Amygdala (tissue), 56 donors: ENCODE results near the gene TRO.

Experiments
- DNase-seq, 56 donors: peaks; one replicate each; lab custom pipeline; 2025; lab: John Stamatoyannopoulos, UW

Gene TRO

DNA sequence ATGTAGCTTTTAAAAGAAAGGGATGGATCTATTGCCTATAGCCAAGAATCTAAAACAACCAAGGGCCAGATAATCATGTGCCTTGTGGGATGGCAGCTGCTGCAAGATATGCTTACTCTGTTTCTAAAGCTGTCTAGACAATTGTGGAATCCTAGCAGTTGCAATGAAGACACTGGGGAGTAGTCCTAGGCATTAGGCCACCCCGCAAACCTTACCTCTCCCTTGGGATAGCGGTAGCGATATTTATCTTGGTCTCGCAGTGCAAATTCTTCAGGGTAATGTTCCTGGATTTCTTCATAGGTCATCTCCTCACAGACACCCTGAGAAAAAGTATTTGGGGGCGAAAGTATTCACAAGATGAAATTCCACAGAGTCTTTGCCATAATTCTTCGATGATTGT is 24.6 kb downstream of the TRO start:
- DNase-seq, result no peak

DNA sequence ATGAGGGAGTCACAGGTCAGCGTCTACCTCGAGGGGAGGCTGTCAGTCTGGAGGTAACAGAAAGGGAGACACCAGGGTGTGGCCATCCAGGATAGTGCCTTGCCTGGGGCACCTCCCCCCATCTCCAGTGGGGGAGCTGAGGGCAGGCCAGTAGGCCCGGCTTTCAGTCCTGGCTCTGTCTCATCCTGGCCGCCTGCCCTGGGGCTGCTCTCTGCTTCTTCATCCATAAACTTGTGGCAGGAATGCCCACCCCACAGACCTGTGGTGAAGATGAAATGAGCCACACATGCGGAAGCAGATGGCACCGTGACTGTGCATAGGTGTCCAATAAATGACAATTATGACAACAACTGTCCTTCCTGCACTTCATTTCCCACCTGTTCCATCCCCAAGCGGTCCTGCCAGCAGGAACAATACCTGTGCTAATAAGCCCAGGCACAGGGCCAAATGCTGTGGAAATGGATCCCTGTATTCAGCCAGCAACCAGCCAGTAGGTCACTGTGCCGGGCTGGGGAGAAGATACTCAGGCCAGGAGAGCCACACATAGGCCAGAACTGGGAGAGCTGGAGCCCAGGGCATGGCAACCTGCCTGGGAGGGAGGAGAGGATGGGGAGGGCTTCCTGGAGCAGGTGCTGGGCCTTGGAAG is 30.2 kb downstream of the TRO start:
- no peak for DNase-seq

DNA sequence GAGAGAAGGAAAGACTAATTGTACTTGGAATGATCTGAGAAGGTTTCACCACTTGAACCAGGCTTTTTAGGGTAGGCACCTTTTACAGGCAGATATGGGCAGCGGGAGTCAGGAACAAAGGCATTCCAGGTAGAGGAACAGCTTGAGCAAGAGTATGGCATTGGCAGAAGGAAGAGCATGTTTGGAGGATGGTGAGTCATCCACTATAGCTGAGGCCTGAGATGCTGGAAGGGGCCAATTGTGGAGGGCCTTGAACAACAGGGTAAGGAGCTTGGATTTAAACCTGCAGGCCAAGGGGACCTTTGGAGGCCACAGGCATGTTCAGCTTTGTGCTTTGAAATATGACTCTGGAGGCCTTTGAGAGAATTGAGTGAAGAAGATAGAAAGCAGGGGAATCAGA is 41.1 kb downstream of the TRO start:
- no peak for DNase-seq

DNA sequence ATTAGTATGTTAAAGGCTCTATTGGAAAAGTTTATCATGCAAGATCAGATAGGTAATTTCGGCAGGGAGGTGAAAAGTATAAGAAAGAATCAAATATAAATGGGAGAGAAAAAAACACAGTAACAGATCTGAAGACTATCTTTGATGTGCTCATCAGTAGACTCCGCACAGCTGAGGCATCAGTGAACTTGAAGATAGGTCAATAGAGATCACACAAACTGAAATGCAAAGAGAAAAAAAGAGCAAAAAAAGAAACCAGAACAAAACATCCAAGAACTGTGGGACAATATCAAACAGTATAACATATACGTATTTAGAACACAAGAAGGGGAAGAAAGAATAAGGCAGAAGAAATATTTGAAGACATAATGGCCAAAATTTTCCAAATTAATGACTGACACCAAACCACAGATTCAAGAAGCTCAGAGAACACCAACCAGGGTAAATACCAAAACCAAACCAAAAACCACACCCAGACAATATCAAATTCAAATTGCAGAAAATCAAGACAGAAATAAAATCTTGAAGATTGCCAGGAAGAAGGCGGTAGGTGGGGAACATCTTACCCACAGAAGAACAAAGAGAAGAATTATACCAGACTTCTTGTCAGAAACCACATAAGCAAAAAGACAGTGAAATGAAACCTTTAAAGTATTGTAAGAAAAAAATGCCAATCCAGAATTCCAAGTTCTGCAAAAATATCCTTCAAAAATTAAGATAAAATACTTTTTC is 44.3 kb downstream of the TRO start:
- no peak for DNase-seq

DNA sequence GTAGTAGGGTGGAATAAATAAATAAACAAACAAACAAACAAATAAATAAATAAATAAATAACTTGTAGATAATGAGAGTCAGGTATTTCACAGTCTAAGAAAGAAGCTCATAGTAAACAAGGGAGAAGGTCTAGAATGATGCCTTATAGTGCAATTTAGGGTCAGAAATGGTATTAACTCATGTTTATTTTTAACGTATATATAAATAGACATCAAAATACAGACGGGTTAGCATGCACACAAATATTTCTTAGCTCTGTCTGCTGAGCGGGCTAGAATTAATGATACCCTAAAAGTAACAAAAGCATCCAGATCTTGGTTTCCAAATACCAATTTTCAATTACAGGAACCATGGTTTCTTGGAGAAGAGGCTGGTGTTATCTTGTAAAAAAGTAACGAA is 56.8 kb downstream of the TRO start:
- no peak for DNase-seq

DNA sequence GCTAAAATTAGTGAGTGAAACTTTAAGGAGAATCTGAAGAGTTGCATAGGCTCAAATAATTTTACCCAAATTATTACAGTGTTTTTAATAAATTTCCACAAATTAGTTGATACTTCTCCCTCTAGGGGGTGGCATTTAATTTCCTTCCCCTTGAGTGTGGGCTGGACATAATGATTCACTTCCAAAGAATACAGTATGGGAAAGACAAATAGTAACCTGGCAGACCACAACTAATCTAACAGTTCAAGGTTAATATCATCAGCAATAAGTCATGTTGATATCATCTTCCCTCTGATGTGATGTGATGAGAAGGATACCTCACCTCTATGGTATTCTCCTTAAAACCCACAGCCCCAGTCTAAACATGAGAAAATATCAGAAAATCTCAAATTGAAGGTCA is 57.8 kb downstream of the TRO start:
- no peak for DNase-seq

DNA sequence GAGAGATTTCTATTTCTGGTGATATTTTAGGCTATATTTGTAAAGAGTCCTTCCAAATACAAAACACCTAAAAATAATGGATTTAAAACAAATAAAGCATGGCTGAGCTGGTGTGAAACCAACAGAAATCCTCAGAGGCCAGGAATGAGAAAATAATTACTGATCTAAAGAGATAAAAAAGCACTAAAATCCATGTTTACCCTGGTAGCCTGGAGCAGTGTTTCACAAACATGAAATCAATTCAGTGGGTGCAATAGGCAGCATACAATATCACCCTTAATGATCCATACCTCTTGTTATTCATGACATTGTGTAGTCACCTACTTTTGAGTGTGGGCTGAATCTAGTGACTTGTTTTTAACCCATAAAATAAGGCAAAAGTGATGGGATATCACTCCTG is 58.8 kb downstream of the TRO start:
- no peak for DNase-seq

DNA sequence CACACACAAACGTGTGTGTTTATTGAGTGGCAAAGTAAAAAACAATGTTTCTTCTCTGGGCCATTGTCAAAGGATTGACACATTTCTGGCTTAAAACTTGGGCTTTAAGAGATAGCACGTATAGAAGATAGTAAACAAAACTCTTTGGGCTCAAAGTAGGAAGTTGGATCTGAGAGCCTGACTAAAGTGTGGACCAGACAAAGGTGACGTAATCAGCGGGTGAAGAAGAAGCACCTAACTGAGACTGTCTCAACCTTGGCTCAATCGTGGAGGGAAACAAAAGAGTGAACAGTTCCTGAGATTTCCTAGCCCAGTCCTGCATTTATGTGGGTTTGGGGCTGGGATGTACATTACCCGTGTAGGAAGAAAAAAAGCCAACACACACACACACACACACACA is 59.7 kb downstream of the TRO start:
- no peak for DNase-seq
